Measurements from ENCODE around the gene CAPN13. TPM values are rescaled to one million over a fixed set of nuclear protein-coding genes. Genes with fewer than 3 reads are reported as not detected.

The CAPN13 gene
- total RNA-seq, 1 donor = not detected

- H3K27ac ChIP-seq (ENCODE audit: low read depth, low read length) = no peak overlapping the region
- no peak for TF ChIP-seq CTCF (IDR thresholded peaks at IDR 0.05; ENCODE audit: extremely low read depth, low read depth, low read length)
- no peaks in the 10 kb centered on the region for H3K36me3 ChIP-seq (ENCODE audit: insufficient read depth, low read length)
- no peak overlapping the region for H3K4me3 ChIP-seq (ENCODE audit: insufficient read depth, low read length)
- H3K4me1 ChIP-seq (ENCODE audit: insufficient read depth, low read length) = no peaks in the 10 kb centered on the region
- no peak overlapping the region for H2AFZ ChIP-seq (ENCODE audit: low read length)
- H3K79me2 ChIP-seq (ENCODE audit: insufficient read depth, low read length) = no peaks in the 10 kb centered on the region
- no peaks in the 10 kb centered on the region for H3K9me3 ChIP-seq (ENCODE audit: low read depth, low read length)
- DNase-seq (ENCODE audit: insufficient read length, low spot score, missing footprints) = no peak
- no peaks in the 10 kb centered on the region for H4K20me1 ChIP-seq (ENCODE audit: insufficient read depth, low read length)
- H3K4me2 ChIP-seq (ENCODE audit: insufficient read depth, low read length) = no peak overlapping the region
- no peaks in the 10 kb centered on the region for H3K27me3 ChIP-seq (ENCODE audit: insufficient read depth, low read length)
These were observed 8.7 kb downstream of the CAPN13 start for GRCh38 chr2:30798536-30798991.

DNA sequence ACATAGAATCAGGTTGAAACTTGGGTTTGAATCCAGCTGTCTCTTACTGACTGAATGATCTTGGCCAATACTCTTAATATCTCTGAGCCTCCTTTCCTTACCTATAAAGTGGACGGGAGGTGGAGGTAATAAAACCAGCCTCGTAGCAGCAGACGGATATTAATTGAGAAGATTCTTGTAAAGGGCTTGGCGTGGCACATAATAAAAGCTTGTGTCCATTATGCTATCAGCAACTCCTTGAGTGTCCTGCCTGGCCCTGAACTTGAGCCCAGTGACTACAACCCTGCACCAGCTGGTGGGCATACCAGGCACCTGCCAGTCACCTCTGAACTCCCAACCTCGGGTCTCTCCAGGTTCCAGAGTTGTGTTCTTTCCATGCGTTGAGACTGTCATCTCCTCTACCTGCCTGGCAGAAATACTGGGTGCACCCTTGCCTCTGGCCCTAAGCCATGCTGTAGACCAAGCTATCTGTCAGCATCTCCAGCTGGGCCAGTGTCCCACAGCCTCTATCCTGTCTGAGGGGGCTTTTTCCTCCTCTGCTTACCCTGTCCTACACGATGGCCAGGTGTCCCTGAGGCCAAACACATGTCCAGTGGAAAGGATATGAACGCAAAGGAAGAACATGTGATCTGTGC, 9.7 kb downstream of the CAPN13 start:
- no peaks in the 10 kb centered on the region for H3K4me1 ChIP-seq (ENCODE audit: insufficient read depth, low read length)
- no peak for TF ChIP-seq CTCF (IDR thresholded peaks at IDR 0.05; ENCODE audit: extremely low read depth, low read depth, low read length)
- no peaks in the 10 kb centered on the region for H3K9me3 ChIP-seq (ENCODE audit: low read depth, low read length)
- H3K79me2 ChIP-seq (ENCODE audit: insufficient read depth, low read length) = no peaks in the 10 kb centered on the region
- no peak overlapping the region for H3K4me2 ChIP-seq (ENCODE audit: insufficient read depth, low read length)
- H3K36me3 ChIP-seq (ENCODE audit: insufficient read depth, low read length) = no peaks in the 10 kb centered on the region
- no peak overlapping the region for H3K4me3 ChIP-seq (ENCODE audit: insufficient read depth, low read length)
- H2AFZ ChIP-seq (ENCODE audit: low read length) = no peak overlapping the region
- H3K27ac ChIP-seq (ENCODE audit: low read depth, low read length) = no peak overlapping the region
- H4K20me1 ChIP-seq (ENCODE audit: insufficient read depth, low read length) = no peaks in the 10 kb centered on the region
- no peaks in the 10 kb centered on the region for H3K27me3 ChIP-seq (ENCODE audit: insufficient read depth, low read length)
- DNase-seq (ENCODE audit: insufficient read length, low spot score, missing footprints) = no peak

- no peaks in the 10 kb centered on the region for H3K9me3 ChIP-seq (ENCODE audit: low read depth, low read length)
- no peak overlapping the region for H3K27ac ChIP-seq (ENCODE audit: low read depth, low read length)
- H3K27me3 ChIP-seq (ENCODE audit: insufficient read depth, low read length) = no peaks in the 10 kb centered on the region
- no peaks in the 10 kb centered on the region for H3K79me2 ChIP-seq (ENCODE audit: insufficient read depth, low read length)
- no peak overlapping the region for H3K4me2 ChIP-seq (ENCODE audit: insufficient read depth, low read length)
- no peak for TF ChIP-seq CTCF (IDR thresholded peaks at IDR 0.05; ENCODE audit: extremely low read depth, low read depth, low read length)
- peak; percentile 6 for DNase-seq (ENCODE audit: insufficient read length, low spot score, missing footprints)
- no peaks in the 10 kb centered on the region for H4K20me1 ChIP-seq (ENCODE audit: insufficient read depth, low read length)
- H3K4me1 ChIP-seq (ENCODE audit: insufficient read depth, low read length) = no peaks in the 10 kb centered on the region
- no peak overlapping the region for H3K4me3 ChIP-seq (ENCODE audit: insufficient read depth, low read length)
- H2AFZ ChIP-seq (ENCODE audit: low read length) = no peak overlapping the region
- no peaks in the 10 kb centered on the region for H3K36me3 ChIP-seq (ENCODE audit: insufficient read depth, low read length)
These were observed 10.5 kb downstream of the CAPN13 start for GRCh38 chr2:30796699-30797098.

- Histone ChIP-seq H3K4me1 (ENCODE audit: insufficient read depth, low read length) (no peaks in the 10 kb centered on the region), H4K20me1 (ENCODE audit: insufficient read depth, low read length) (no peaks in the 10 kb centered on the region), H3K79me2 (ENCODE audit: insufficient read depth, low read length) (no peaks in the 10 kb centered on the region), H3K9me3 (ENCODE audit: low read depth, low read length) (no peaks in the 10 kb centered on the region), H3K27me3 (ENCODE audit: insufficient read depth, low read length) (no peaks in the 10 kb centered on the region), H3K4me3 (ENCODE audit: insufficient read depth, low read length) (no peak overlapping the region), H2AFZ (ENCODE audit: low read length) (no peak overlapping the region), H3K36me3 (ENCODE audit: insufficient read depth, low read length) (no peaks in the 10 kb centered on the region), H3K27ac (ENCODE audit: low read depth, low read length) (no peak overlapping the region), H3K4me2 (ENCODE audit: insufficient read depth, low read length) (no peak overlapping the region)
- no peak for TF ChIP-seq CTCF (IDR thresholded peaks at IDR 0.05; ENCODE audit: extremely low read depth, low read depth, low read length)
- no peak for DNase-seq (ENCODE audit: insufficient read length, low spot score, missing footprints)
These were observed 14.7 kb downstream of the CAPN13 start for GRCh38 chr2:30792521-30792920.

All from osteoblast (primary cell).